Right atrium auricular region (tissue), 2 donors: ENCODE results near the gene PEX6. TPM values are rescaled to one million over a fixed set of nuclear protein-coding genes. Genes with fewer than 3 reads are reported as not detected.
"Not testable (repeated sequence)": the region's sequence is repeated elsewhere in the genome, so short reads cannot be mapped to it uniquely, and the experiment has no call there.

Source experiments
- DNase-seq: peaks from one replicate; pipeline ENCODE4 v3.0.0-alpha.2; 2019; ENCODE audit warnings: low spot score
- H3K27ac ChIP-seq, 2 donors: fragments of 200-600 bp; sonication (generic); 1 replicate in 1 of 2; 2 replicates in 1 of 2; pipeline ENCODE4 v1.5.1; 2016 to 2019
- H3K27me3 ChIP-seq, 2 donors: fragments of 200-600 bp; sonication (generic); one replicate each; pipeline versions ENCODE4 v1.5.1 to v1.6.0; 2017 to 2019
- H3K36me3 ChIP-seq: fragments of 200-600 bp; sonication (generic); one replicate; pipeline ENCODE4 v1.5.1; 2016
- H3K4me1 ChIP-seq, 2 donors: fragments of 200-600 bp; sonication (generic); one replicate each; pipeline versions ENCODE4 v1.5.1 to v1.6.0; 2017 to 2019
- H3K4me3 ChIP-seq, 2 donors: fragments of 200-600 bp; sonication (generic); 1 replicate in 1 of 2; 2 replicates in 1 of 2; pipeline ENCODE4 v1.5.1; 2017 to 2019; ENCODE audit warnings: mild to moderate bottlenecking in 1 of 2, moderate library complexity in 1 of 2
- H3K9me3 ChIP-seq, 2 donors: fragments of 200-600 bp; sonication (generic); one replicate each; pipeline ENCODE4 v1.5.1; 2019
- CTCF ChIP-seq, 2 donors: fragments of 200-600 bp; sonication (generic); IDR thresholded peaks; one replicate each; pipeline ENCODE4 v1.5.1; 2019; ENCODE audit warnings: antibody characterized with exemption in 2 of 2
- total RNA-seq, 2 donors: library from RNA; depleted of rRNA; stranded (reverse); fragments of >200 nt; gene quantifications; one replicate each; pipeline ENCODE4 v1.1.0, GENCODE V29; 2016

Gene PEX6
- total RNA-seq, 2 donors from 2014 or later, result 11.7 to 16.7 TPM

GRCh38 chr6:42960243-42961019, 18.6 kb downstream of the PEX6 start, which contains the start of gene GNMT:
Gene GNMT, plus strand, starts transcription at chr6:42960754. Its CDS starts 14 bp downstream, at chr6:42960768.
- peak within 1 kb of the TSS; percentile 27 to 51 for H3K4me3 ChIP-seq
- peaks cover 18% of the 10 kb centered on the region for H3K36me3 ChIP-seq
- TF ChIP-seq CTCF (IDR thresholded peaks at IDR 0.05), result no peak
- H3K9me3 ChIP-seq, result no peaks in the 10 kb centered on the region
- H3K27ac ChIP-seq, result peak within 1 kb of the TSS; percentile 8 to 17
- H3K27me3 ChIP-seq, result no peaks in the 10 kb centered on the region
- DNase-seq, result peak; percentile 60
- H3K4me1 ChIP-seq, result peaks cover 0 to 18% of the 10 kb centered on the region in 2 donors

GRCh38 chr6:42959917-42960242, 19.1 kb downstream of the PEX6 start:
- peaks cover 0 to 18% of the 10 kb centered on the region in 2 donors for H3K4me1 ChIP-seq
- H3K4me3 ChIP-seq, result peak overlapping the region; percentile 27 to 51
- TF ChIP-seq CTCF (IDR thresholded peaks at IDR 0.05), result no peak
- peaks cover 16% of the 10 kb centered on the region for H3K36me3 ChIP-seq
- no peak for DNase-seq
- no peaks in the 10 kb centered on the region for H3K27me3 ChIP-seq
- H3K27ac ChIP-seq, result peak overlapping the region in 1 of 2 donors; percentile 17
- H3K9me3 ChIP-seq, result no peaks in the 10 kb centered on the region

GRCh38 chr6:42958125-42958524, 20.9 kb downstream of the PEX6 start:
- DNase-seq, result no peak
- no peak overlapping the region for H3K27ac ChIP-seq
- no peaks in the 10 kb centered on the region for H3K9me3 ChIP-seq
- H3K27me3 ChIP-seq, result no peaks in the 10 kb centered on the region
- H3K36me3 ChIP-seq, result peaks cover under 1% of the 10 kb centered on the region
- H3K4me1 ChIP-seq, result peaks cover 0 to 18% of the 10 kb centered on the region in 2 donors
- no peak overlapping the region for H3K4me3 ChIP-seq
- no peak for TF ChIP-seq CTCF (IDR thresholded peaks at IDR 0.05)

- not testable (repeated sequence) for DNase-seq, H3K27me3 ChIP-seq, H3K9me3 ChIP-seq, H3K36me3 ChIP-seq, H3K4me1 ChIP-seq, H3K27ac ChIP-seq, H3K4me3 ChIP-seq
These were observed 24.6 kb downstream of the PEX6 start for GRCh38 chr6:42954405-42954804.

GRCh38 chr6:42952389-42952788, 26.6 kb downstream of the PEX6 start:
- no peak for TF ChIP-seq CTCF (IDR thresholded peaks at IDR 0.05)
- no peaks in the 10 kb centered on the region for H3K36me3 ChIP-seq
- H3K9me3 ChIP-seq, result no peaks in the 10 kb centered on the region
- H3K27ac ChIP-seq, result no peak overlapping the region
- no peaks in the 10 kb centered on the region for H3K4me1 ChIP-seq
- no peaks in the 10 kb centered on the region for H3K27me3 ChIP-seq
- no peak for DNase-seq
- H3K4me3 ChIP-seq, result no peak overlapping the region

GRCh38 chr6:42947950-42948349, 31.0 kb downstream of the PEX6 start:
- TF ChIP-seq CTCF (IDR thresholded peaks at IDR 0.05), result no peak
- no peak overlapping the region for H3K27ac ChIP-seq
- no peak for DNase-seq

More at GRCh38 chr6:42947950-42948349, 31.0 kb downstream of the PEX6 start:
- H3K4me3 ChIP-seq, result no peak overlapping the region
- H3K9me3 ChIP-seq, result no peaks in the 10 kb centered on the region
- no peaks in the 10 kb centered on the region for H3K27me3 ChIP-seq
- H3K4me1 ChIP-seq, result no peaks in the 10 kb centered on the region
- no peaks in the 10 kb centered on the region for H3K36me3 ChIP-seq
